OCI-LY7 (cell line): ENCODE measurements around the gene PRMT3.

Experiments used
- EZH2phosphoT487 ChIP-seq: fragments of 200-600 bp; sonication (generic); IDR thresholded peaks from 2 replicates; pipeline ENCODE4 v1.6.1; 2018; ENCODE audit warnings: low read depth, borderline replicate concordance, mild to moderate bottlenecking, mixed run types, antibody characterized with exemption, low read length, moderate library complexity, mixed read lengths
- TF ChIP-seq, protein P1 (sequence below): fragments of 200-600 bp; sonication (generic); conservative IDR thresholded peaks from 2 replicates; pipeline ENCODE4 v1.5.1; 2014; ENCODE audit warnings: mild to moderate bottlenecking, antibody characterized with exemption, low read length, moderate library complexity, mixed read lengths

DNA sequence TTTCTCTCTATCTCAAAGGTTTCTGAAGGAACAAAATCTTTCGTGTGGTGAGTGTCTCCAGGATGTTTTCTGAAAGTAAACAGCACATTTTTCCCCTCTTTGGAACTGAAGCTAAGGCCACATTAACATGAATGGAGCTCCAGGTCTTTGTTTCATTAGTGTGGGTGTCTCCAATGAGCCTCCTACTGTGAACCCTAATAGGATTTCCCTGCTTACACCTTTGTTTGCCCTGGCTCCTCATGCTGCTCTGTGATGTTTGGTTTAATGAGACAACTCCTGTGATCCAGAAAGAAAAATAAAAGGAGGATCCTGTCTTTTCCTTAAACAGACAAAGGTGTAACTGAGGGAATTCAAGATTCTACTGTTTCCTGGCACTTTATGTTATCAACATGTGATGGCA lies 135.0 kb downstream of the PRMT3 start:
- TF ChIP-seq, protein P1, sequence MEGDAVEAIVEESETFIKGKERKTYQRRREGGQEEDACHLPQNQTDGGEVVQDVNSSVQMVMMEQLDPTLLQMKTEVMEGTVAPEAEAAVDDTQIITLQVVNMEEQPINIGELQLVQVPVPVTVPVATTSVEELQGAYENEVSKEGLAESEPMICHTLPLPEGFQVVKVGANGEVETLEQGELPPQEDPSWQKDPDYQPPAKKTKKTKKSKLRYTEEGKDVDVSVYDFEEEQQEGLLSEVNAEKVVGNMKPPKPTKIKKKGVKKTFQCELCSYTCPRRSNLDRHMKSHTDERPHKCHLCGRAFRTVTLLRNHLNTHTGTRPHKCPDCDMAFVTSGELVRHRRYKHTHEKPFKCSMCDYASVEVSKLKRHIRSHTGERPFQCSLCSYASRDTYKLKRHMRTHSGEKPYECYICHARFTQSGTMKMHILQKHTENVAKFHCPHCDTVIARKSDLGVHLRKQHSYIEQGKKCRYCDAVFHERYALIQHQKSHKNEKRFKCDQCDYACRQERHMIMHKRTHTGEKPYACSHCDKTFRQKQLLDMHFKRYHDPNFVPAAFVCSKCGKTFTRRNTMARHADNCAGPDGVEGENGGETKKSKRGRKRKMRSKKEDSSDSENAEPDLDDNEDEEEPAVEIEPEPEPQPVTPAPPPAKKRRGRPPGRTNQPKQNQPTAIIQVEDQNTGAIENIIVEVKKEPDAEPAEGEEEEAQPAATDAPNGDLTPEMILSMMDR: no peak
- TF ChIP-seq EZH2phosphoT487: no peak
